ENCODE measurements around the gene SP140L.
"Not testable (repeated sequence)": the region's sequence is repeated elsewhere in the genome, so short reads cannot be mapped to it uniquely, and the experiment has no call there.

SP140L gene

GRCh38 chr2:230310792-230311191, 16.2 kb upstream of the SP140L start:
- not testable (repeated sequence) for H3K27me3 ChIP-seq (replicated peaks; ENCODE audit: control insufficient read depth, insufficient read depth, low read length); H3K36me3 ChIP-seq (ENCODE audit: control insufficient read depth, insufficient read depth, low read length, severe bottlenecking); H3K9me3 ChIP-seq (ENCODE audit: control insufficient read depth, low read length); H3K4me3 ChIP-seq (ENCODE audit: low read length); DNase-seq (ENCODE audit: low read depth); H3K9ac ChIP-seq (ENCODE audit: low read length); H3K4me1 ChIP-seq (ENCODE audit: control insufficient read depth, insufficient read depth, low read length)

GRCh38 chr2:230311634-230312033, 15.4 kb upstream of the SP140L start:
- H3K36me3 ChIP-seq (ENCODE audit: control insufficient read depth, insufficient read depth, low read length, severe bottlenecking); DNase-seq (ENCODE audit: low read depth); H3K4me1 ChIP-seq (ENCODE audit: control insufficient read depth, insufficient read depth, low read length); H3K4me3 ChIP-seq (ENCODE audit: low read length); H3K9me3 ChIP-seq (ENCODE audit: control insufficient read depth, low read length); H3K27me3 ChIP-seq (replicated peaks; ENCODE audit: control insufficient read depth, insufficient read depth, low read length); H3K9ac ChIP-seq (ENCODE audit: low read length): not testable (repeated sequence)

- Histone ChIP-seq H3K9ac (ENCODE audit: low read length) (no peak overlapping the region), H3K9me3 (ENCODE audit: control insufficient read depth, low read length) (no peaks in the 10 kb centered on the region), H3K36me3 (ENCODE audit: control insufficient read depth, insufficient read depth, low read length, severe bottlenecking) (no peaks in the 10 kb centered on the region), H3K4me1 (ENCODE audit: control insufficient read depth, insufficient read depth, low read length) (no peaks in the 10 kb centered on the region), H3K27me3 (replicated peaks; ENCODE audit: control insufficient read depth, insufficient read depth, low read length) (no peaks in the 10 kb centered on the region), H3K4me3 (ENCODE audit: low read length) (no peak overlapping the region)
- peak; percentile 6 for DNase-seq (ENCODE audit: low read depth)
Observed at GRCh38 chr2:230312638-230313037, 14.4 kb upstream of the SP140L start.

GRCh38 chr2:230317366-230317765, 9.6 kb upstream of the SP140L start:
- no peak for DNase-seq (ENCODE audit: low read depth)
- H3K36me3 ChIP-seq (ENCODE audit: control insufficient read depth, insufficient read depth, low read length, severe bottlenecking), result no peaks in the 10 kb centered on the region
- H3K9me3 ChIP-seq (ENCODE audit: control insufficient read depth, low read length), result peaks cover 2% of the 10 kb centered on the region
- H3K4me1 ChIP-seq (ENCODE audit: control insufficient read depth, insufficient read depth, low read length), result no peaks in the 10 kb centered on the region
- no peak overlapping the region for H3K4me3 ChIP-seq (ENCODE audit: low read length)
- no peaks in the 10 kb centered on the region for H3K27me3 ChIP-seq (replicated peaks; ENCODE audit: control insufficient read depth, insufficient read depth, low read length)
- H3K9ac ChIP-seq (ENCODE audit: low read length), result no peak overlapping the region

GRCh38 chr2:230318190-230319121, 8.5 kb upstream of the SP140L start:
- H3K4me3 ChIP-seq (ENCODE audit: low read length), result no peak overlapping the region
- H3K9me3 ChIP-seq (ENCODE audit: control insufficient read depth, low read length), result peaks cover 12% of the 10 kb centered on the region
- H3K36me3 ChIP-seq (ENCODE audit: control insufficient read depth, insufficient read depth, low read length, severe bottlenecking), result no peaks in the 10 kb centered on the region
- H3K4me1 ChIP-seq (ENCODE audit: control insufficient read depth, insufficient read depth, low read length), result no peaks in the 10 kb centered on the region
- no peak for DNase-seq (ENCODE audit: low read depth)
- H3K27me3 ChIP-seq (replicated peaks; ENCODE audit: control insufficient read depth, insufficient read depth, low read length), result no peaks in the 10 kb centered on the region
- no peak overlapping the region for H3K9ac ChIP-seq (ENCODE audit: low read length)

GRCh38 chr2:230319211-230319862, 7.7 kb upstream of the SP140L start:
- Histone ChIP-seq H3K4me1 (ENCODE audit: control insufficient read depth, insufficient read depth, low read length) (no peaks in the 10 kb centered on the region), H3K27me3 (replicated peaks; ENCODE audit: control insufficient read depth, insufficient read depth, low read length) (no peaks in the 10 kb centered on the region), H3K4me3 (ENCODE audit: low read length) (no peak overlapping the region), H3K9ac (ENCODE audit: low read length) (no peak overlapping the region), H3K36me3 (ENCODE audit: control insufficient read depth, insufficient read depth, low read length, severe bottlenecking) (no peaks in the 10 kb centered on the region), H3K9me3 (ENCODE audit: control insufficient read depth, low read length) (peaks cover 12% of the 10 kb centered on the region)
- DNase-seq (ENCODE audit: low read depth), result no peak

- H3K9ac ChIP-seq (ENCODE audit: low read length), result no peak overlapping the region
- H3K36me3 ChIP-seq (ENCODE audit: control insufficient read depth, insufficient read depth, low read length, severe bottlenecking), result no peaks in the 10 kb centered on the region
- peaks cover 12% of the 10 kb centered on the region for H3K9me3 ChIP-seq (ENCODE audit: control insufficient read depth, low read length)
- no peak for DNase-seq (ENCODE audit: low read depth)
- no peaks in the 10 kb centered on the region for H3K4me1 ChIP-seq (ENCODE audit: control insufficient read depth, insufficient read depth, low read length)
- H3K27me3 ChIP-seq (replicated peaks; ENCODE audit: control insufficient read depth, insufficient read depth, low read length), result no peaks in the 10 kb centered on the region
- no peak overlapping the region for H3K4me3 ChIP-seq (ENCODE audit: low read length)
Observed at GRCh38 chr2:230321031-230321430, 6.0 kb upstream of the SP140L start.

- peaks cover 13% of the 10 kb centered on the region for H3K4me1 ChIP-seq (ENCODE audit: control insufficient read depth, insufficient read depth, low read length)
- peaks cover 12% of the 10 kb centered on the region for H3K9me3 ChIP-seq (ENCODE audit: control insufficient read depth, low read length)
- no peaks in the 10 kb centered on the region for H3K27me3 ChIP-seq (replicated peaks; ENCODE audit: control insufficient read depth, insufficient read depth, low read length)
- H3K36me3 ChIP-seq (ENCODE audit: control insufficient read depth, insufficient read depth, low read length, severe bottlenecking), result no peaks in the 10 kb centered on the region
- DNase-seq (ENCODE audit: low read depth), result no peak
- H3K9ac ChIP-seq (ENCODE audit: low read length), result no peak overlapping the region
- H3K4me3 ChIP-seq (ENCODE audit: low read length), result no peak overlapping the region
Observed at GRCh38 chr2:230322561-230323384, 4.2 kb upstream of the SP140L start.

GRCh38 chr2:230323385-230324106, 3.4 kb upstream of the SP140L start:
- H3K9ac ChIP-seq (ENCODE audit: low read length), result no peak overlapping the region
- no peak for DNase-seq (ENCODE audit: low read depth)
- peaks cover 21% of the 10 kb centered on the region for H3K4me1 ChIP-seq (ENCODE audit: control insufficient read depth, insufficient read depth, low read length)
- no peak overlapping the region for H3K4me3 ChIP-seq (ENCODE audit: low read length)
- no peaks in the 10 kb centered on the region for H3K36me3 ChIP-seq (ENCODE audit: control insufficient read depth, insufficient read depth, low read length, severe bottlenecking)
- H3K9me3 ChIP-seq (ENCODE audit: control insufficient read depth, low read length), result peaks cover 12% of the 10 kb centered on the region
- H3K27me3 ChIP-seq (replicated peaks; ENCODE audit: control insufficient read depth, insufficient read depth, low read length), result no peaks in the 10 kb centered on the region

GRCh38 chr2:230324503-230324902, 2.5 kb upstream of the SP140L start:
- Histone ChIP-seq H3K27me3 (replicated peaks; ENCODE audit: control insufficient read depth, insufficient read depth, low read length) (no peaks in the 10 kb centered on the region), H3K4me1 (ENCODE audit: control insufficient read depth, insufficient read depth, low read length) (peaks cover 24% of the 10 kb centered on the region), H3K9ac (ENCODE audit: low read length) (no peak overlapping the region), H3K4me3 (ENCODE audit: low read length) (no peak overlapping the region), H3K9me3 (ENCODE audit: control insufficient read depth, low read length) (peaks cover 12% of the 10 kb centered on the region), H3K36me3 (ENCODE audit: control insufficient read depth, insufficient read depth, low read length, severe bottlenecking) (no peaks in the 10 kb centered on the region)
- DNase-seq (ENCODE audit: low read depth), result no peak

All from adipocyte (in vitro differentiated cells).